PC-3 (cell line): Measurements from ENCODE around the gene BCL2L13. TPM values are rescaled to one million over a fixed set of nuclear protein-coding genes. Genes with fewer than 3 reads are reported as not detected.

Source experiments
- ATAC-seq: fragments of 200-7000 bp; cut with Tn5 transposase; 2 replicates; pipeline ENCODE4 v1.9.1; 2020; ENCODE audit warnings: mild to moderate bottlenecking, moderate library complexity
- BruUV-seq: library from RNA; stranded (reverse); fragments of 400-500 nt; replicated peaks from 2 replicates; lab custom pipeline; 2021; lab: Mats Ljungman, UMichigan
- CTCF ChIA-PET: fragments of 300-600 bp; sonication (Branson Sonifier 250); formaldehyde crosslinking; loops from one replicate; lab custom pipeline; 2022; ENCODE audit warnings: antibody characterized with exemption; lab: Charles Lee
- POLR2A ChIA-PET: fragments of 300-600 bp; sonication (Branson Sonifier 250); formaldehyde crosslinking; loops from one replicate; lab custom pipeline; 2022; ENCODE audit warnings: antibody characterized with exemption; ENCODE audit not compliant: unreplicated experiment; lab: Charles Lee
- DNase-seq: peaks from one replicate; pipeline ENCODE4 v3.0.0-alpha.2; 2015
- H2AFZ ChIP-seq: fragments of 300-600 bp; sonication (generic); 2 replicates; pipeline ENCODE4 v1.6.0; 2016; ENCODE audit warnings: antibody characterized with exemption, low read length
- H3F3A ChIP-seq: fragments of 300-600 bp; sonication (generic); one replicate; pipeline ENCODE4 v1.6.0; 2017; ENCODE audit warnings: antibody characterized with exemption, low read length, control low read depth, mild to moderate bottlenecking; ENCODE audit not compliant: unreplicated experiment
- H3K27ac ChIP-seq: fragments of 300-600 bp; sonication (generic); 2 replicates; pipeline ENCODE4 v1.5.1; 2016; ENCODE audit warnings: mild to moderate bottlenecking, low read length
- H3K27me3 ChIP-seq: fragments of 300-600 bp; sonication (generic); 2 replicates; pipeline ENCODE4 v1.6.1; 2016; ENCODE audit warnings: low read length, mixed read lengths
- H3K36me3 ChIP-seq: fragments of 300-600 bp; sonication (generic); 2 replicates; pipeline ENCODE4 v1.6.1; 2016; ENCODE audit warnings: low read depth, mixed run types, low read length, mixed read lengths
- H3K4me1 ChIP-seq: fragments of 300-600 bp; sonication (generic); 2 replicates; pipeline ENCODE4 v1.5.1; 2016; ENCODE audit warnings: low read length; ENCODE audit not compliant: insufficient read depth
- H3K4me2 ChIP-seq: fragments of 300-600 bp; sonication (generic); 2 replicates; pipeline ENCODE4 v1.6.0; 2016; ENCODE audit warnings: low read length
- H3K4me3 ChIP-seq: fragments of 300-600 bp; sonication (generic); 2 replicates; pipeline ENCODE4 v1.5.1; 2016; ENCODE audit warnings: mild to moderate bottlenecking, low read length, mixed read lengths
- H3K79me2 ChIP-seq: fragments of 300-600 bp; sonication (generic); 2 replicates; pipeline ENCODE4 v1.6.1; 2017; ENCODE audit warnings: low read length, mixed read lengths
- H3K9ac ChIP-seq: fragments of 300-600 bp; sonication (generic); 2 replicates; pipeline ENCODE4 v1.6.0; 2016; ENCODE audit warnings: mild to moderate bottlenecking, low read length
- H3K9me2 ChIP-seq: fragments of 300-600 bp; sonication (generic); replicated peaks from 2 replicates; pipeline ENCODE4 v1.6.1; 2016; ENCODE audit warnings: mixed run types, low read length, mixed read lengths
- H3K9me3 ChIP-seq: fragments of 300-600 bp; sonication (generic); 2 replicates; pipeline ENCODE4 v1.6.1; 2016; ENCODE audit warnings: low read length, mixed read lengths
- H4K20me1 ChIP-seq: fragments of 300-600 bp; sonication (generic); 2 replicates; pipeline ENCODE4 v1.6.1; 2016; ENCODE audit warnings: low read length, mixed read lengths
- CTCF ChIP-seq: fragments of 300-600 bp; sonication (generic); conservative IDR thresholded peaks from 2 replicates; pipeline ENCODE4 v1.5.1; 2017; ENCODE audit warnings: antibody characterized with exemption, low read depth, mild to moderate bottlenecking, low read length
- EZH2 ChIP-seq: fragments of 300-600 bp; sonication (generic); IDR thresholded peaks from one replicate; pipeline ENCODE4 v1.6.1; 2017; ENCODE audit warnings: antibody characterized with exemption, mild to moderate bottlenecking, low read length; ENCODE audit not compliant: unreplicated experiment
- EZH2phosphoT487 ChIP-seq: fragments of 300-600 bp; sonication (generic); IDR thresholded peaks from 2 replicates; pipeline ENCODE4 v1.6.1; 2018; ENCODE audit warnings: mild to moderate bottlenecking, antibody characterized with exemption, low read length, borderline replicate concordance
- intact Hi-C: fragments of 100-400 bp; cut with micrococcal nuclease; formaldehyde crosslinking; loops from 2 replicates; pipeline ENCODE4 v1.9.0; 2023
- microRNA-seq: library from miRNA; unstranded; fragments of <30 nt; microRNA quantifications from one replicate; pipeline ENCODE4 v1.1.0, GENCODE V29; 2020; ENCODE audit not compliant: unreplicated experiment
- total RNA-seq: library from RNA; depleted of rRNA; stranded (reverse); fragments of >200 nt; gene quantifications from 2 replicates; pipeline ENCODE4 v1.2.3, GENCODE V29; 2014; rRNA removed

Gene BCL2L13
- total RNA-seq, 1 experiment from 2014 or later, result 31.3 TPM

GRCh38 chr22:17779286-17780115, 140.9 kb downstream of the BCL2L13 start:
- no peak overlapping the region for H3K9ac ChIP-seq
- H4K20me1 ChIP-seq, result no peaks in the 10 kb centered on the region
- no peaks in the 10 kb centered on the region for H3K36me3 ChIP-seq
- no peak for DNase-seq
- no peaks in the 10 kb centered on the region for H3F3A ChIP-seq
- H3K27ac ChIP-seq, result no peak overlapping the region
- CTCF ChIA-PET, result interaction anchor here (1.0 kb wide), 1 partner anchor 221 kb away, joined by 4 read pairs; no protein-coding TSS in a partner anchor
- no peaks in the 10 kb centered on the region for H3K27me3 ChIP-seq
- no peaks in the 10 kb centered on the region for H3K79me2 ChIP-seq
- TF ChIP-seq EZH2phosphoT487, result no peak
- TF ChIP-seq EZH2, result no peak
- TF ChIP-seq CTCF, result no peak
- H3K4me1 ChIP-seq, result peaks cover 10% of the 10 kb centered on the region
- intact Hi-C loops, result no loop called here
- ATAC-seq, result no peak
- H3K9me2 ChIP-seq, result no peaks in the 10 kb centered on the region
- no peak overlapping the region for H3K4me3 ChIP-seq
- no TSS peak for BruUV-seq
- no peak overlapping the region for H3K4me2 ChIP-seq
- no peaks in the 10 kb centered on the region for H3K9me3 ChIP-seq
- POLR2A ChIA-PET, result no interaction called here
- no peak overlapping the region for H2AFZ ChIP-seq

GRCh38 chr22:17780116-17780740, 141.7 kb downstream of the BCL2L13 start:
- DNase-seq, result no peak
- Histone ChIP-seq H3K9me3 (no peaks in the 10 kb centered on the region), H3K9me2 (no peaks in the 10 kb centered on the region), H3K4me2 (no peak overlapping the region), H3K79me2 (no peaks in the 10 kb centered on the region), H3K27ac (no peak overlapping the region), H3K4me1 (peaks cover 10% of the 10 kb centered on the region), H3K36me3 (no peaks in the 10 kb centered on the region), H3K4me3 (no peak overlapping the region), H3K9ac (no peak overlapping the region), H4K20me1 (no peaks in the 10 kb centered on the region), H2AFZ (no peak overlapping the region), H3K27me3 (no peaks in the 10 kb centered on the region), H3F3A (no peaks in the 10 kb centered on the region)
- ATAC-seq, result no peak
- POLR2A ChIA-PET, result no interaction called here
- CTCF ChIA-PET, result interaction anchor here (1.0 kb wide), 1 partner anchor 222 kb away, joined by 4 read pairs; no protein-coding TSS in a partner anchor
- TF ChIP-seq EZH2 (no peak), CTCF (no peak), EZH2phosphoT487 (no peak)
- intact Hi-C loops, result no loop called here
- BruUV-seq, result no TSS peak

Small RNA genes within 50 kb of the gene (microRNA-seq; reads per million reads assigned to microRNA genes)
- gene MIR3198-1, result not detected

Other genes with a start within 250 kb of the BCL2L13 start
- 0.22 TPM in 1 of 2 replicates, not detected in the other for gene SLC25A18, start 75.3 kb upstream of the BCL2L13 start, total RNA-seq
- gene ATP6V1E1, start 10.0 kb upstream of the BCL2L13 start, total RNA-seq, result 74.6 and 89.9 TPM in 2 replicates
- gene BID, start 135.7 kb downstream of the BCL2L13 start, total RNA-seq, result 123 and 129 TPM in 2 replicates